GM12865 (cell line): ENCODE measurements around the gene EPB41L4B.

ENCODE experiments used
- DNase-seq: peaks from one replicate; pipeline ENCODE4 v3.0.0; 2010; ENCODE audit warnings: low read depth
- H3K4me3 ChIP-seq: 2 replicates; pipeline ENCODE4 v1.5.1; 2011; ENCODE audit warnings: mild to moderate bottlenecking, low read depth, low read length, control low read depth
- CTCF ChIP-seq: IDR thresholded peaks from 2 replicates; pipeline ENCODE4 v1.5.1; 2011; ENCODE audit warnings: low read length, control low read depth, low read depth, inconsistent platforms; ENCODE audit not compliant: insufficient read depth; ENCODE audit errors: missing control alignments

Gene EPB41L4B

GRCh38 chr9:109299891-109300290 lies 21.0 kb downstream of the EPB41L4B start:
- no peak for TF ChIP-seq CTCF
- DNase-seq, result no peak
- no peak overlapping the region for H3K4me3 ChIP-seq

- no peak overlapping the region for H3K4me3 ChIP-seq
- DNase-seq, result no peak
- no peak for TF ChIP-seq CTCF
Measured at GRCh38 chr9:109297899-109298298, 23.0 kb downstream of the EPB41L4B start.

GRCh38 chr9:109295221-109296130 lies 25.4 kb downstream of the EPB41L4B start:
- H3K4me3 ChIP-seq, result no peak overlapping the region
- no peak for TF ChIP-seq CTCF
- DNase-seq, result no peak

GRCh38 chr9:109290385-109290784 lies 30.5 kb downstream of the EPB41L4B start:
- DNase-seq, result no peak
- no peak overlapping the region for H3K4me3 ChIP-seq
- no peak for TF ChIP-seq CTCF

- no peak for TF ChIP-seq CTCF
- H3K4me3 ChIP-seq, result no peak overlapping the region
- no peak for DNase-seq
Measured at GRCh38 chr9:109289931-109290330, 30.9 kb downstream of the EPB41L4B start.

- no peak for DNase-seq
- no peak for TF ChIP-seq CTCF
- H3K4me3 ChIP-seq, result no peak overlapping the region
Measured at GRCh38 chr9:109289186-109289585, 31.7 kb downstream of the EPB41L4B start.

- DNase-seq, result no peak
- TF ChIP-seq CTCF, result no peak
- H3K4me3 ChIP-seq, result no peak overlapping the region
Measured at GRCh38 chr9:109286981-109287380, 33.9 kb downstream of the EPB41L4B start.
